ENCODE measurements around the gene TOP3A.
"Not testable (repeated sequence)": the region's sequence is repeated elsewhere in the genome, so short reads cannot be mapped to it uniquely, and the experiment has no call there.

TOP3A gene

GRCh38 chr17:18323007-18323406 is 8.2 kb upstream of the TOP3A start:
- no peak for FAIRE-seq

GRCh38 chr17:18322522-18322921 is 7.7 kb upstream of the TOP3A start:
- FAIRE-seq, result no peak

- FAIRE-seq, result no peak
Observed at GRCh38 chr17:18321309-18321708, 6.5 kb upstream of the TOP3A start.

GRCh38 chr17:18320301-18320700 is 5.5 kb upstream of the TOP3A start:
- no peak for FAIRE-seq

GRCh38 chr17:18319604-18320256 is 4.9 kb upstream of the TOP3A start:
- FAIRE-seq, result no peak

GRCh38 chr17:18318771-18319450 is 4.1 kb upstream of the TOP3A start:
- no peak for FAIRE-seq

- no peak for FAIRE-seq
Observed at GRCh38 chr17:18318117-18318516, 3.3 kb upstream of the TOP3A start.

GRCh38 chr17:18315961-18316360 is 1.2 kb upstream of the TOP3A start:
- FAIRE-seq, result no peak

- no peak for FAIRE-seq
Observed at GRCh38 chr17:18315562-18315922, 748 bp upstream of the TOP3A start.

- no peak for FAIRE-seq
Observed at GRCh38 chr17:18314059-18314730, 599 bp downstream of the TOP3A start.

GRCh38 chr17:18309202-18309601 is 5.6 kb downstream of the TOP3A start:
- no peak for FAIRE-seq

GRCh38 chr17:18303206-18303605 is 11.6 kb downstream of the TOP3A start:
- FAIRE-seq, result not testable (repeated sequence)

GRCh38 chr17:18300725-18301480 is 13.9 kb downstream of the TOP3A start:
- no peak for FAIRE-seq

GRCh38 chr17:18298061-18298460 is 16.7 kb downstream of the TOP3A start:
- not testable (repeated sequence) for FAIRE-seq

GRCh38 chr17:18291718-18292540 is 22.9 kb downstream of the TOP3A start:
- no peak for FAIRE-seq

GRCh38 chr17:18285296-18285695 is 29.5 kb downstream of the TOP3A start:
- FAIRE-seq, result no peak

GRCh38 chr17:18281788-18282187 is 33.0 kb downstream of the TOP3A start:
- no peak for FAIRE-seq

- FAIRE-seq, result no peak
Observed at GRCh38 chr17:18280766-18281371, 33.9 kb downstream of the TOP3A start.

- FAIRE-seq, result no peak
Observed at GRCh38 chr17:18280249-18280648, 34.5 kb downstream of the TOP3A start.

GRCh38 chr17:18278867-18279266 is 35.9 kb downstream of the TOP3A start:
- FAIRE-seq, result no peak

- FAIRE-seq, result no peak
Observed at GRCh38 chr17:18277076-18277475, 37.7 kb downstream of the TOP3A start.

All from endometrium (tissue), 2 donors.